ENCODE data around the gene BRAF. TPM values are rescaled to one million over a fixed set of nuclear protein-coding genes. Genes with fewer than 3 reads are reported as not detected.
"Not testable (repeated sequence)": the region's sequence is repeated elsewhere in the genome, so short reads cannot be mapped to it uniquely, and the experiment has no call there.

Gene BRAF
- total RNA-seq, 4 donors from 2014 or later, result 20.9 to 51.8 (median 34.8) TPM

- no peak for DNase-seq
- H3K4me3 ChIP-seq, result no peak overlapping the region
- H3K27ac ChIP-seq, result peak overlapping the region in 3 of 4 donors; percentile 91 to 93 (median 92)
- no peaks in the 10 kb centered on the region for H3K36me3 ChIP-seq
- in situ Hi-C loops (cut with MboI; ENCODE audit: low pct_ligation_motif_present in 1 of 4, low pct_unique_long_range_greater_than_20kb in 1 of 4, low sequenced_read_pairs in 3 of 4), result loop anchor here (25.0 kb wide), 1 partner anchor 317 kb away; the partner anchor contains the start of gene MRPS33 (in 4 of the 4)
- no peaks in the 10 kb centered on the region for H3K27me3 ChIP-seq
- 91 to 96% methylated on average over 7 to 11 of the region's 11 CpGs for WGBS, 2 donors (ENCODE audit: low coverage in 1 of 2)
- H3K9me3 ChIP-seq, result no peaks in the 10 kb centered on the region
- TF ChIP-seq EP300 (IDR thresholded peaks at IDR 0.05; ENCODE audit: low read depth) (no peak), POLR2A (IDR thresholded peaks at IDR 0.05) (no peak), POLR2AphosphoS5 (IDR thresholded peaks at IDR 0.05) (no peak), CTCF (IDR thresholded peaks at IDR 0.05) (no peak)
- peaks cover 12 to 25% (median 18%) of the 10 kb centered on the region in 4 donors for H3K4me1 ChIP-seq
- intact Hi-C loops (cut with DNase I; ENCODE audit: low total_unique reads), result no loop called here
Measured at GRCh38 chr7:140695381-140695780, 229.3 kb downstream of the BRAF start.

- no peak for DNase-seq
- in situ Hi-C loops (cut with MboI; ENCODE audit: low pct_ligation_motif_present in 1 of 4, low pct_unique_long_range_greater_than_20kb in 1 of 4, low sequenced_read_pairs in 3 of 4) (loop anchor here (25.0 kb wide), 1 partner anchor 318 kb away; the partner anchor contains the start of gene MRPS33 (in 4 of the 4)), intact Hi-C loops (cut with DNase I; ENCODE audit: low total_unique reads) (no loop called here)
- peaks cover 12 to 25% (median 18%) of the 10 kb centered on the region in 4 donors for H3K4me1 ChIP-seq
- H3K27me3 ChIP-seq, result no peaks in the 10 kb centered on the region
- H3K9me3 ChIP-seq, result no peaks in the 10 kb centered on the region
- H3K27ac ChIP-seq, result no peak overlapping the region
- no peak overlapping the region for H3K4me3 ChIP-seq
- 91% methylated on average over 6 of the region's 6 CpGs; no CpG with 5 or more reads in 1 of the 2 donors for WGBS, 2 donors (ENCODE audit: low coverage in 1 of 2)
- TF ChIP-seq POLR2A (IDR thresholded peaks at IDR 0.05), result no peak
- H3K36me3 ChIP-seq, result peaks cover 0 to 3% (median 0%) of the 10 kb centered on the region in 4 donors
Measured at GRCh38 chr7:140694592-140694991, 230.1 kb downstream of the BRAF start.

GRCh38 chr7:140693849-140694248 lies 230.9 kb downstream of the BRAF start:
- H3K27me3 ChIP-seq; intact Hi-C loops (cut with DNase I; ENCODE audit: low total_unique reads); H3K36me3 ChIP-seq; H3K9me3 ChIP-seq; DNase-seq; H3K27ac ChIP-seq; H3K4me3 ChIP-seq: not testable (repeated sequence)
- H3K4me1 ChIP-seq, result peaks cover 12 to 21% (median 18%) of the 10 kb centered on the region in 4 donors
- WGBS, 2 donors (ENCODE audit: low coverage in 1 of 2), result 95% methylated on average over 10 of the region's 10 CpGs; no CpG with 5 or more reads in 1 of the 2 donors
- in situ Hi-C loops (cut with MboI; ENCODE audit: low pct_ligation_motif_present in 1 of 4, low pct_unique_long_range_greater_than_20kb in 1 of 4, low sequenced_read_pairs in 3 of 4), result loop anchor here (25.0 kb wide), 1 partner anchor 318 kb away; the partner anchor contains the start of gene MRPS33 (in 4 of the 4)

- H3K4me1 ChIP-seq, result peaks cover 3 to 7% (median 6%) of the 10 kb centered on the region in 4 donors
- H3K27me3 ChIP-seq, result no peaks in the 10 kb centered on the region
- H3K4me3 ChIP-seq, result no peak overlapping the region
- in situ Hi-C loops (cut with MboI; ENCODE audit: low pct_ligation_motif_present in 1 of 4, low pct_unique_long_range_greater_than_20kb in 1 of 4, low sequenced_read_pairs in 3 of 4), result loop anchor here (25.0 kb wide), 1 partner anchor 321 kb away; the partner anchor contains the start of gene MRPS33 (in 4 of the 4)
- intact Hi-C loops (cut with DNase I; ENCODE audit: low total_unique reads), result no loop called here
- no peak for TF ChIP-seq POLR2A (IDR thresholded peaks at IDR 0.05)
- TF ChIP-seq EP300 (IDR thresholded peaks at IDR 0.05; ENCODE audit: low read depth), result no peak
- 89% methylated on average over 12 of the region's 12 CpGs; no CpG with 5 or more reads in 1 of the 2 donors for WGBS, 2 donors (ENCODE audit: low coverage in 1 of 2)
- H3K27ac ChIP-seq, result no peak overlapping the region
- peaks cover 0 to 12% (median 0%) of the 10 kb centered on the region in 4 donors for H3K36me3 ChIP-seq
- DNase-seq, result no peak
- no peaks in the 10 kb centered on the region for H3K9me3 ChIP-seq
Measured at GRCh38 chr7:140691376-140692045, 233.2 kb downstream of the BRAF start.

- Histone ChIP-seq H3K36me3 (peaks cover 0 to 15% (median 0%) of the 10 kb centered on the region in 4 donors), H3K4me3 (no peak overlapping the region), H3K9me3 (no peaks in the 10 kb centered on the region), H3K27me3 (no peaks in the 10 kb centered on the region), H3K27ac (no peak overlapping the region), H3K4me1 (no peaks in the 10 kb centered on the region)
- in situ Hi-C loops (cut with MboI; ENCODE audit: low pct_ligation_motif_present in 1 of 4, low pct_unique_long_range_greater_than_20kb in 1 of 4, low sequenced_read_pairs in 3 of 4), result loop anchor here (25.0 kb wide), 1 partner anchor 323 kb away; the partner anchor contains the start of gene MRPS33 (in 4 of the 4)
- 91 to 95% methylated on average over 7 to 16 of the region's 16 CpGs for WGBS, 2 donors (ENCODE audit: low coverage in 1 of 2)
- intact Hi-C loops (cut with DNase I; ENCODE audit: low total_unique reads), result no loop called here
- no peak for DNase-seq
- TF ChIP-seq CTCF (IDR thresholded peaks at IDR 0.05), result no peak
- no peak for TF ChIP-seq POLR2AphosphoS5 (IDR thresholded peaks at IDR 0.05)
- TF ChIP-seq POLR2A (IDR thresholded peaks at IDR 0.05), result no peak
- TF ChIP-seq EP300 (IDR thresholded peaks at IDR 0.05; ENCODE audit: low read depth), result no peak
Measured at GRCh38 chr7:140689199-140690152, 235.3 kb downstream of the BRAF start.

Measured in transverse colon (tissue), 4 donors.